ENCODE results near the gene BBS9. TPM values are rescaled to one million over a fixed set of nuclear protein-coding genes. Genes with fewer than 3 reads are reported as not detected.

BBS9 gene
- total and polyA plus RNA-seq, 2 of the 4 experiments (the other 2 are of a cell fraction): 7.9 to 9.5 TPM

- TF ChIP-seq MAFK (IDR thresholded peaks at IDR 0.05; ENCODE audit: low read depth, low read length) (no peak), RCOR1 (IDR thresholded peaks at IDR 0.05; ENCODE audit: insufficient replicate concordance, low read length) (no peak)
- TF ChIP-seq, protein P1, sequence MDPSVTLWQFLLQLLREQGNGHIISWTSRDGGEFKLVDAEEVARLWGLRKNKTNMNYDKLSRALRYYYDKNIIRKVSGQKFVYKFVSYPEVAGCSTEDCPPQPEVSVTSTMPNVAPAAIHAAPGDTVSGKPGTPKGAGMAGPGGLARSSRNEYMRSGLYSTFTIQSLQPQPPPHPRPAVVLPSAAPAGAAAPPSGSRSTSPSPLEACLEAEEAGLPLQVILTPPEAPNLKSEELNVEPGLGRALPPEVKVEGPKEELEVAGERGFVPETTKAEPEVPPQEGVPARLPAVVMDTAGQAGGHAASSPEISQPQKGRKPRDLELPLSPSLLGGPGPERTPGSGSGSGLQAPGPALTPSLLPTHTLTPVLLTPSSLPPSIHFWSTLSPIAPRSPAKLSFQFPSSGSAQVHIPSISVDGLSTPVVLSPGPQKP (IDR thresholded peaks at IDR 0.05; ENCODE audit: borderline replicate concordance, low read depth, low read length): no peak
- Histone ChIP-seq H3K4me3 (ENCODE audit: insufficient read depth, low read depth, low read length) (no peak overlapping the region), H2AK9ac (replicated peaks; ENCODE audit: low read depth, low read length, poor library complexity) (no peak overlapping the region), H3K9me3 (ENCODE audit: control insufficient read depth, insufficient read depth, low read length) (no peaks in the 10 kb centered on the region), H4K91ac (ENCODE audit: insufficient read depth, low read depth, low read length) (no peak overlapping the region), H3K9ac (ENCODE audit: low read depth, low read length) (no peak overlapping the region), H3K27me3 (ENCODE audit: control insufficient read depth, insufficient read depth, low read length) (no peaks in the 10 kb centered on the region), H2AK5ac (ENCODE audit: low read depth, low read length) (no peak overlapping the region), H4K5ac (ENCODE audit: low read depth, low read length) (no peak overlapping the region), H3K14ac (replicated peaks; ENCODE audit: low read depth, low read length) (no peak overlapping the region), H3K56ac (ENCODE audit: extremely low read depth, insufficient read depth, low read length) (no peak overlapping the region), H3K9me1 (ENCODE audit: insufficient read depth, low read length) (no peaks in the 10 kb centered on the region), H3K79me1 (ENCODE audit: low read depth in 1 of 2, low read length in 2 of 2) (no peaks in the 10 kb centered on the region), H2BK15ac (ENCODE audit: low read depth, low read length) (no peak overlapping the region), H3K4me1 (ENCODE audit: control insufficient read depth, insufficient read depth, low read length) (no peaks in the 10 kb centered on the region), H4K8ac (ENCODE audit: low read depth in 2 of 2, low read length in 2 of 2) (no peak overlapping the region), H3K36me3 (ENCODE audit: control insufficient read depth, insufficient read depth, low read length) (no peaks in the 10 kb centered on the region), H3K4ac (ENCODE audit: low read depth, low read length) (no peak overlapping the region), H3K4me2 (ENCODE audit: low read depth, low read length) (no peak overlapping the region), H3K23ac (ENCODE audit: low read depth, low read length) (no peak overlapping the region), H4K20me1 (ENCODE audit: insufficient read depth, low read length) (no peaks in the 10 kb centered on the region), H3K18ac (ENCODE audit: low read depth, low read length) (no peak overlapping the region), H2BK20ac (ENCODE audit: low read depth, low read length) (no peak overlapping the region), H3K27ac (ENCODE audit: insufficient read depth, low read length) (no peak overlapping the region), H2BK120ac (ENCODE audit: low read depth, low read length) (no peak overlapping the region), H2AFZ (replicated peaks; ENCODE audit: low read length, poor library complexity) (no peak overlapping the region), H2BK5ac (ENCODE audit: low read depth, low read length, poor library complexity, severe bottlenecking) (no peak overlapping the region)
- no TSS peak for BruUV-seq (replicated peaks)
- WGBS, 2 experiments (ENCODE audit: extremely low coverage in 2 of 2, insufficient read length in 1 of 2): no CpG with 5 or more reads among the region's 1 CpG
- ChIA-PET CTCF (no interaction called here), POLR2A (ENCODE audit: unreplicated experiment) (no interaction called here)
- in situ Hi-C loops (cut with MboI; ENCODE audit: low sequenced_read_pairs) (no loop called here), intact Hi-C loops (cut with micrococcal nuclease) (no loop called here), dilution Hi-C loops (cut with HindIII; ENCODE audit: low sequenced_read_pairs, unreplicated experiment) (no loop called here)
- ATAC-seq (ENCODE audit: low read depth) (no peak), DNase-seq (no peak)
Observed at GRCh38 chr7:33516568-33516967, 387.2 kb downstream of the BBS9 start.
